Left ventricle myocardium inferior (tissue), 1 donor: ENCODE data around the gene TP63. TPM values are rescaled to one million over a fixed set of nuclear protein-coding genes. Genes with fewer than 3 reads are reported as not detected.

Experiments used
- DNase-seq: peaks from one replicate; pipeline ENCODE4 v3.0.0-alpha.2; 2020
- H3K27ac ChIP-seq: fragments of 200-600 bp; replicated peaks from 2 replicates; pipeline ENCODE4 v1.8.0; 2021
- H3K27me3 ChIP-seq: fragments of 200-600 bp; 2 replicates; pipeline ENCODE4 v1.8.0; 2021; ENCODE audit warnings: low read depth
- H3K36me3 ChIP-seq: fragments of 200-600 bp; 2 replicates; pipeline ENCODE4 v1.8.0; 2021
- H3K4me1 ChIP-seq: fragments of 200-600 bp; 2 replicates; pipeline ENCODE4 v1.8.0; 2021
- H3K4me3 ChIP-seq: fragments of 200-600 bp; 2 replicates; pipeline ENCODE4 v1.8.0; 2021; ENCODE audit warnings: mild to moderate bottlenecking, moderate library complexity
- H3K9me3 ChIP-seq: fragments of 200-600 bp; replicated peaks from 2 replicates; pipeline ENCODE4 v1.8.0; 2021
- CTCF ChIP-seq: fragments of 200-600 bp; IDR thresholded peaks from 2 replicates; pipeline ENCODE4 v1.8.0; 2021; ENCODE audit warnings: antibody characterized with exemption, mild to moderate bottlenecking, borderline replicate concordance
- intact Hi-C: fragments of 100-400 bp; cut with micrococcal nuclease; formaldehyde crosslinking; loops from one replicate; pipeline ENCODE4 v1.11.0; 2022
- total RNA-seq: library from RNA; stranded (reverse); fragmentation: NEBNext Ultra II Directional; extraction: Animal tissue kit (Norgen Biotek cat#: 25700); gene quantifications from one replicate; pipeline ENCODE4 v1.2.1, GENCODE V29; 2021
- donor health status: DM: no; HTN: yes; CAD: no; lungs with severe emphysema.

TP63 gene
- total RNA-seq, 1 donor from 2014 or later, result 0.14 TPM

- intact Hi-C loops, result no loop called here
- no peaks in the 10 kb centered on the region for H3K27me3 ChIP-seq
- H3K4me1 ChIP-seq, result no peaks in the 10 kb centered on the region
- H3K36me3 ChIP-seq, result no peaks in the 10 kb centered on the region
- TF ChIP-seq CTCF, result no peak
- no peak overlapping the region for H3K27ac ChIP-seq
- no peak for DNase-seq
- no peaks in the 10 kb centered on the region for H3K9me3 ChIP-seq
- no peak overlapping the region for H3K4me3 ChIP-seq
These were observed 156.4 kb downstream of the TP63 start for GRCh38 chr3:189787632-189788031.

- H3K36me3 ChIP-seq, result no peaks in the 10 kb centered on the region
- no peaks in the 10 kb centered on the region for H3K27me3 ChIP-seq
- H3K4me3 ChIP-seq, result no peak overlapping the region
- no peak for TF ChIP-seq CTCF
- DNase-seq, result no peak
- no peaks in the 10 kb centered on the region for H3K4me1 ChIP-seq
- H3K9me3 ChIP-seq, result no peaks in the 10 kb centered on the region
- H3K27ac ChIP-seq, result no peak overlapping the region
- intact Hi-C loops, result no loop called here
These were observed 158.2 kb downstream of the TP63 start for GRCh38 chr3:189789432-189789831.

GRCh38 chr3:189790658-189791057, 159.5 kb downstream of the TP63 start:
- no peak for DNase-seq
- no peak overlapping the region for H3K4me3 ChIP-seq
- no peaks in the 10 kb centered on the region for H3K27me3 ChIP-seq
- intact Hi-C loops, result no loop called here
- H3K4me1 ChIP-seq, result no peaks in the 10 kb centered on the region
- no peak for TF ChIP-seq CTCF
- no peak overlapping the region for H3K27ac ChIP-seq
- H3K9me3 ChIP-seq, result no peaks in the 10 kb centered on the region
- H3K36me3 ChIP-seq, result no peaks in the 10 kb centered on the region

DNA sequence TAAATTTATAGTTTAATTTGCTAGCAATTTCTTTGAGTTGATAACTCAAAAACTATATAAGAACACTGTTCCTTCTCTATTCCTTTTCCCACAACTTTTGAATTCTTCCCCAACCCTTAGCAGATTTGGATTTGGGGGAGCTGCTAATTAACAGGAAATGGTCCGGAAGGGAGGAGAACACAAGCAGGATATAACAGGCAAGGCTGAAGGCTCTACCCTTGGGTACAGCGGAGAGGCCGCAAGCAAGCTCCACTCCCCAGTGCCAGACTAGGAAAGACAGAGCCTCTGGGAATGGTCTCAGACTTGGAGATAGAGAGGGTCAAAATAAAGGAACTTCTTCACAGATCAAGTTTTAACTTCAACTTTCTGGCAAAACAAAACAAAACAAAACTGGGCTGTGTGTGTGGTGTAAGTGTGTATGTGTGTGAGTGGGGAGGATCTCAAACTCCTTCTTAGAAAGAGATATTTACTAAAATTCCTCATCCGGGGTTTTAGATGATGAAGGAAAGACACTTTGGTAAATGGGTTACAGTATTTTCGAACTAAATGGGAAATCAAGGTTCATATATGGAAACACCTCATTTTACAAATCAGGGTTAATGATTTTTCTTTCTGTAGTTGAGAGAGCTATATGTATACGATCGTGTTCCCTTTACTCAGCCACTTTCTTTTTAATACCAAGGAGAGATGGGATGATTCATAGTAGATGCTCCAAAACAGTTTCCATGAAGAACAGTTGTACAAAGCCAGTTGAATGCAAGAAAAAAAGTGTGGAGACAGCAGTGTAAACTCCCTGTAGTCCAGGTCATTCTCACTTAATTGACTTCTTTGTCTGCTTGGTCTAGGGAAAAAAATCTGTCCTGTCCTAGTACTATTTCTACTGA, 161.1 kb downstream of the TP63 start:
- no peak overlapping the region for H3K27ac ChIP-seq
- no peak for DNase-seq
- H3K4me3 ChIP-seq, result no peak overlapping the region
- intact Hi-C loops, result no loop called here
- H3K36me3 ChIP-seq, result no peaks in the 10 kb centered on the region
- no peaks in the 10 kb centered on the region for H3K4me1 ChIP-seq
- H3K9me3 ChIP-seq, result no peaks in the 10 kb centered on the region
- no peaks in the 10 kb centered on the region for H3K27me3 ChIP-seq
- TF ChIP-seq CTCF, result no peak

DNA sequence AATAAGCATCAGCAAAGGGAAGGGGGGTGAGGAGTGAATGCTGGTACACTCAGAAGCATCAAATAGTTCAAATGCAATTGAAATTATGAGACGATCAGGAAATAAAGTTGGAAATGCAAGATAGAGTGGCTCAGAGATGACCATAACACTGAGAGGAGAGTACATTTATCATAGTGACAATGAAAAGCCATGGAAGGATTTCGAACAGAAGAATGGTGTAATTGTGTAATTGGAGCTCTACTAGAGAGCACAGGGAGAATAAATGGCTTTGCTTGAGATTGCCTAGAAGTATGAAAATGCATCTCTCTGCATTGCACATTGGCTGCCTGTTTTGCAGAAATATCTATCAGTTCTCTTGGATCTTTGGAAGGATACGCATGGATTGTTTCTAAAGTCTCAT, 163.3 kb downstream of the TP63 start:
- no peak overlapping the region for H3K4me3 ChIP-seq
- H3K4me1 ChIP-seq, result no peaks in the 10 kb centered on the region
- TF ChIP-seq CTCF, result no peak
- DNase-seq, result no peak
- intact Hi-C loops, result no loop called here
- H3K36me3 ChIP-seq, result no peaks in the 10 kb centered on the region
- H3K27ac ChIP-seq, result no peak overlapping the region
- no peaks in the 10 kb centered on the region for H3K27me3 ChIP-seq
- no peaks in the 10 kb centered on the region for H3K9me3 ChIP-seq
